HFFc6 (cell line): ENCODE results near the gene IPO13. TPM values are rescaled to one million over a fixed set of nuclear protein-coding genes. Genes with fewer than 3 reads are reported as not detected.

Experiments used
- DNase-seq: peaks from one replicate; pipeline ENCODE4 v3.0.0-alpha.2; 2018
- H3K27ac Mint-ChIP-seq: 2 replicates; pipeline ENCODE4 v1.8.0; 2020; ENCODE audit warnings: mild to moderate bottlenecking, mixed read lengths
- H3K27me3 Mint-ChIP-seq: 2 replicates; pipeline ENCODE4 v1.8.0; 2021; ENCODE audit warnings: mild to moderate bottlenecking, moderate library complexity, mixed read lengths; ENCODE audit not compliant: insufficient read depth
- H3K36me3 Mint-ChIP-seq: 2 replicates; pipeline ENCODE4 v1.8.0; 2021; ENCODE audit warnings: low read depth, mixed read lengths
- H3K4me1 Mint-ChIP-seq: 2 replicates; pipeline ENCODE4 v1.8.0; 2020; ENCODE audit warnings: low read depth, mixed read lengths
- H3K4me3 Mint-ChIP-seq: 2 replicates; pipeline ENCODE4 v1.8.0; 2020; ENCODE audit warnings: mild to moderate bottlenecking, moderate library complexity, mixed read lengths
- H3K9me3 Mint-ChIP-seq: 2 replicates; pipeline ENCODE4 v1.8.0; 2020; ENCODE audit warnings: mild to moderate bottlenecking, mixed read lengths
- total RNA-seq, 6 experiments: library from RNA; stranded (reverse); fragmentation: NEBNext Ultra II Directional; extraction: Animal tissue kit (Norgen Biotek cat#: 25700); gene quantifications; 2 replicates in 1 of 6; 3 replicates in 5 of 6; pipeline ENCODE4 v1.2.3, GENCODE V29; 2021
- TF ChIP-seq, protein P1 (sequence below): fragments of 200-600 bp; sonication (generic); IDR thresholded peaks from 2 replicates; pipeline ENCODE4 v1.5.0; 2021; ENCODE audit warnings: antibody characterized with exemption, mild to moderate bottlenecking

IPO13 gene
- total RNA-seq, 6 experiments from 2014 or later = 24.0 to 27.8 (median 25.0) TPM

DNA sequence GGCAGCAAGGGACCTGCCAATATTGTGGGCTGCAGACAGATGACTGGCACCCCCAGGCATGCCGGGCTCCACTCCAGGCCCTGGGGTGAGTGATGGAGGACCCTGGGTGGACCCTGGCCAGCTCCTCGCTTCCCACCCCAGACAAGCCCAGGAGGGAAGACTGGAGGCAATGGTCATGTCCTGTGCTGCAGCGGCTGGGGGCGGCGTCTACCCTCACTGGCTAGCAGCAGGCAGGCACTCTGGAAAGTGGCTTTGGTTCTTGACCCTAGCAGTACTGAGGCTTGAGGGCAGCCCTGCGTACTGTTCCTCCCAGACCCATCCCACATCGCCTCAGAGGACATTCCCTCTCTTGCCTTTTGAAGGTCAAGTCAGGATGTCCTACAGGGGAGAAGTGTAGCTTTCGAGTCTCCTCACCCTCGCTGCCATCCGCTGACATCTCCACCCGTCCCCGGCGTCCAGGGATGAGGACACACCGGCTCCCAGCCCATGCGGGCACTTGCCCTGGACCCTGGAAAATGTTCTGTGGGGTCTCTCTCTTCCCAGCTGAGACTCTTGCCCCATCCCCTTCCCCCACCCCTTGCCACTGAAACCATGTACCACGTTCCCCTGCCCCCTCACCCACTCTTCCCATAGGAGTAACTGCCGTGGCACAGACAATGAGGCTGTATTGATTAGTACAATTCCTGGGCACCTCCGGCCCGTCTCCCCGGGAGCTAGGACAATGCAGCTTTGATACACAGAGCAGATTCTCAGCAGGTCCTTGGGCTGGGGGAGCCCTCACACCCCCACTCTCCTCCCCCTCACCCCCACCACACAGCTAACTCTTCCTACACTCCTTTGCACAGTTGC, 69.5 kb downstream of the IPO13 start:
- TF ChIP-seq, protein P1, sequence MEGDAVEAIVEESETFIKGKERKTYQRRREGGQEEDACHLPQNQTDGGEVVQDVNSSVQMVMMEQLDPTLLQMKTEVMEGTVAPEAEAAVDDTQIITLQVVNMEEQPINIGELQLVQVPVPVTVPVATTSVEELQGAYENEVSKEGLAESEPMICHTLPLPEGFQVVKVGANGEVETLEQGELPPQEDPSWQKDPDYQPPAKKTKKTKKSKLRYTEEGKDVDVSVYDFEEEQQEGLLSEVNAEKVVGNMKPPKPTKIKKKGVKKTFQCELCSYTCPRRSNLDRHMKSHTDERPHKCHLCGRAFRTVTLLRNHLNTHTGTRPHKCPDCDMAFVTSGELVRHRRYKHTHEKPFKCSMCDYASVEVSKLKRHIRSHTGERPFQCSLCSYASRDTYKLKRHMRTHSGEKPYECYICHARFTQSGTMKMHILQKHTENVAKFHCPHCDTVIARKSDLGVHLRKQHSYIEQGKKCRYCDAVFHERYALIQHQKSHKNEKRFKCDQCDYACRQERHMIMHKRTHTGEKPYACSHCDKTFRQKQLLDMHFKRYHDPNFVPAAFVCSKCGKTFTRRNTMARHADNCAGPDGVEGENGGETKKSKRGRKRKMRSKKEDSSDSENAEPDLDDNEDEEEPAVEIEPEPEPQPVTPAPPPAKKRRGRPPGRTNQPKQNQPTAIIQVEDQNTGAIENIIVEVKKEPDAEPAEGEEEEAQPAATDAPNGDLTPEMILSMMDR = no peak
- Mint-ChIP-seq H3K4me3 (no peak overlapping the region), H3K4me1 (no peaks in the 10 kb centered on the region), H3K36me3 (no peaks in the 10 kb centered on the region), H3K27ac (no peak overlapping the region), H3K9me3 (no peaks in the 10 kb centered on the region), H3K27me3 (no peaks in the 10 kb centered on the region)
- DNase-seq = no peak

DNA sequence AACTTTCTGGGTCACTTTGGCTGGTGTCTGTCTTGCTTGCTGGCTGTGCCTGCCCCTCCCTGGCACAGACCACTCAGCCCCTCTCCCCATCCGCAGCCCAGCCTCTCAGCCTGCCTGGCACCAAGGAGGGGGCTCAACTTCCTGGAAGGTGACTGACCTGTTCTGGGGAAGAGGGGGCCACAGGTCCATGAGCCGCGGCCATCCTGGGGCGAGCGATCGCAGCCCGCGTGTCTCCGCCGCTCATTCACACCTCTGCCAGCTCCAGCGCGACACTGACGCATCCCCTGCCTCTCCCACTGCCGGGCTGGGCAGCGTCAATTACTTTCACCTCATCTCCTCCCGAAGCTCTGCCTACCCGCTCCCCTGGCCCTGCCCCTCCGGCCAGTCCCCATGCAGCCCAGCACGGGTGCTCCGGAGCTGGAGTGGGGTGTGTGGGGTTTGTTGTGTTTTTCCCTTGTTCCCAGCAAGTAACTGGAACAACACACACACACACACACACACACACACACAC, 70.2 kb downstream of the IPO13 start:
- H3K4me3 Mint-ChIP-seq = no peak overlapping the region
- peaks cover 2% of the 10 kb centered on the region; the same call in 1 of the 2 replicates for H3K27me3 Mint-ChIP-seq
- H3K36me3 Mint-ChIP-seq = no peaks in the 10 kb centered on the region; the same call in 1 of the 2 replicates
- H3K27ac Mint-ChIP-seq = no peak overlapping the region
- H3K4me1 Mint-ChIP-seq = no peaks in the 10 kb centered on the region
- DNase-seq = no peak
- H3K9me3 Mint-ChIP-seq = no peaks in the 10 kb centered on the region
- TF ChIP-seq, protein P1 = no peak

Other genes starting within 250 kb of the IPO13 start
- gene ST3GAL3, start 239.4 kb upstream of the IPO13 start, total RNA-seq = 10 to 100 TPM; 15.2 to 22.3 (median 18.0) TPM
- under 1 TPM; 0.14 to 0.61 (median 0.37) TPM for gene ARTN, start 13.1 kb upstream of the IPO13 start, total RNA-seq
- 10 to 100 TPM; 19.1 to 22.7 (median 20.8) TPM for gene DPH2, start 23.1 kb downstream of the IPO13 start, total RNA-seq
- 100 to 1,000 TPM; 145 to 191 (median 155) TPM for gene ATP6V0B, start 28.0 kb downstream of the IPO13 start, total RNA-seq
- gene B4GALT2, start 32.3 kb downstream of the IPO13 start, total RNA-seq = 100 to 1,000 TPM in 2 of 6 experiments, 10 to 100 TPM in 4; 87.8 to 107 (median 98.8) TPM
- gene CCDC24, start 44.6 kb downstream of the IPO13 start, total RNA-seq = 1 to 10 TPM; 5.6 to 7.7 (median 6.5) TPM
- 10 to 100 TPM in 2 of 6 experiments, 1 to 10 TPM in 4; 8.3 to 11.0 (median 9.3) TPM for gene SLC6A9, start 84.5 kb downstream of the IPO13 start, total RNA-seq
- gene KLF17, start 171.9 kb downstream of the IPO13 start, total RNA-seq = under 1 TPM in 2 of 6 experiments, not detected in 4; 0.06 to 0.07 TPM
- gene KLF18, start 194.7 kb downstream of the IPO13 start, total RNA-seq = not detected